Small intestine (tissue), 7 donors: ENCODE measurements around the gene TEX36. TPM values are rescaled to one million over a fixed set of nuclear protein-coding genes. Genes with fewer than 3 reads are reported as not detected.

Source experiments
- DNase-seq, 2 donors: peaks; one replicate each; pipeline versions ENCODE4 v3.0.0 to v3.0.0-alpha.2; 2013
- FAIRE-seq: peaks from 2 replicates; lab custom pipeline; 2012; peaks lifted over from hg19 to GRCh38; lab: Jason Lieb, UNC
- H3K27ac ChIP-seq, 3 donors: one replicate each; pipeline ENCODE4 v1.5.1; 2013; ENCODE audit warnings: low read length in 2 of 3, mild to moderate bottlenecking in 2 of 3, control low read depth in 1 of 3, inconsistent platforms in 1 of 3, low read depth in 1 of 3, moderate library complexity in 1 of 3
- H3K27me3 ChIP-seq, 3 donors: one replicate each; pipeline ENCODE4 v1.6.1; 2013; ENCODE audit warnings: low read length in 3 of 3, inconsistent platforms in 1 of 3; ENCODE audit not compliant: control insufficient read depth in 3 of 3, insufficient read depth in 3 of 3
- H3K36me3 ChIP-seq, 3 donors: one replicate each; pipeline ENCODE4 v1.6.1; 2013; ENCODE audit warnings: low read length in 3 of 3, inconsistent platforms in 1 of 3, low read depth in 1 of 3, mild to moderate bottlenecking in 1 of 3, moderate library complexity in 1 of 3; ENCODE audit not compliant: control insufficient read depth in 3 of 3, insufficient read depth in 2 of 3
- H3K4me1 ChIP-seq, 3 donors: one replicate each; pipeline ENCODE4 v1.6.1; 2013; ENCODE audit warnings: low read length in 2 of 3, inconsistent platforms in 1 of 3, low read depth in 1 of 3, mild to moderate bottlenecking in 1 of 3, moderate library complexity in 1 of 3; ENCODE audit not compliant: control insufficient read depth in 3 of 3, insufficient read depth in 2 of 3
- H3K4me3 ChIP-seq, 3 donors: one replicate each; pipeline ENCODE4 v1.5.1; 2013; ENCODE audit warnings: low read length in 3 of 3, control low read depth in 1 of 3, inconsistent platforms in 1 of 3, low read depth in 1 of 3, mild to moderate bottlenecking in 1 of 3, moderate library complexity in 1 of 3
- H3K9me3 ChIP-seq, 2 donors: one replicate each; pipeline ENCODE4 v1.6.1; 2013; ENCODE audit warnings: low read depth in 1 of 2, low read length in 1 of 2; ENCODE audit not compliant: control insufficient read depth in 2 of 2, insufficient read depth in 1 of 2
- WGBS, 3 donors: extraction: QIAGEN DNeasy Blood & Tissue Kit; methylation state at CpG; one replicate each; pipeline ENCODE4 v1.1.7; 2013; 5-methylcytosine and 5-hydroxymethylcytosine counted together
- polyA plus RNA-seq, 4 donors: library from polyadenylated mRNA; stranded (reverse) in 3 of 4; unstranded in 1 of 4; fragments of 200-250 nt in 3 of 4; fragments of 120-200 nt in 1 of 4; gene quantifications; one replicate each; pipeline versions ENCODE4 v1.2.1 to v1.2.3, GENCODE V29; 2013
- donor health status: healthy with polysubstance abuse.
- donor health status: control.
- donor health status: control.
- donor health status: Bipolar disorder and iron deficiency.
- donor health status: healthy.

TEX36 gene
- polyA plus RNA-seq, 4 donors = not detected

GRCh38 chr10:125606414-125607010 lies 76.5 kb downstream of the TEX36 start:
- DNase-seq = no peak
- no peaks in the 10 kb centered on the region for H3K27me3 ChIP-seq
- no peaks in the 10 kb centered on the region for H3K4me1 ChIP-seq
- no peaks in the 10 kb centered on the region for H3K9me3 ChIP-seq
- WGBS, 3 donors = 52 to 57% (median 54%) methylated on average over 9 of the region's 9 CpGs
- no peak overlapping the region for H3K27ac ChIP-seq
- no peaks in the 10 kb centered on the region for H3K36me3 ChIP-seq
- no peak overlapping the region for H3K4me3 ChIP-seq
- FAIRE-seq = no peak

Other genes with a start within 250 kb of the TEX36 start
- gene EDRF1, start 36.5 kb upstream of the TEX36 start, polyA plus RNA-seq = 10 to 100 TPM in 2 of 4 donors, 1 to 10 TPM in 2; 8.6 to 30.4 (median 11.2) TPM
- gene MMP21, start 92.7 kb upstream of the TEX36 start, polyA plus RNA-seq = under 1 TPM in 2 of 4 donors, not detected in 2; 0.07 to 0.18 TPM
- 10 to 100 TPM; 32.5 to 51.9 (median 38.5) TPM for gene UROS, start 140.1 kb upstream of the TEX36 start, polyA plus RNA-seq
- 10 to 100 TPM; 46.7 to 64.9 (median 55.3) TPM for gene BCCIP, start 140.4 kb upstream of the TEX36 start, polyA plus RNA-seq
- 10 to 100 TPM; 24.0 to 40.6 (median 28.0) TPM for gene DHX32, start 198.1 kb upstream of the TEX36 start, polyA plus RNA-seq
- gene FANK1, start 213.4 kb upstream of the TEX36 start, polyA plus RNA-seq = 1 to 10 TPM; 1.5 to 4.0 (median 2.8) TPM